HEK293 (cell line): ENCODE measurements around the gene OSCAR.
A peak's percentile ranks its signal among the peaks of the same experiment; 100 is the strongest.

Experiments
- ATF2 ChIP-seq: fragments of 450-650 bp; formaldehyde crosslinking; IDR thresholded peaks from 2 replicates; pipeline ENCODE4 v1.5.1; 2016; ENCODE audit warnings: missing biosample characterization, missing genetic modification characterization, low read depth
- BCL11B ChIP-seq: fragments of 450-650 bp; formaldehyde crosslinking; IDR thresholded peaks from 2 replicates; pipeline ENCODE4 v1.5.1; 2016; ENCODE audit warnings: low read depth, missing biosample characterization, missing genetic modification characterization
- HIC1 ChIP-seq: fragments of 450-650 bp; formaldehyde crosslinking; IDR thresholded peaks from 2 replicates; pipeline ENCODE4 v1.5.1; 2016; ENCODE audit warnings: missing biosample characterization, missing genetic modification characterization
- HOXD13 ChIP-seq: sonication (generic); formaldehyde crosslinking; IDR thresholded peaks from 2 replicates; pipeline ENCODE4 v1.8.0; 2022; ENCODE audit warnings: missing genetic modification reagents, borderline replicate concordance
- PRDM4 ChIP-seq: fragments of 450-650 bp; formaldehyde crosslinking; IDR thresholded peaks from 2 replicates; pipeline ENCODE4 v1.5.1; 2017; ENCODE audit warnings: missing biosample characterization, missing genetic modification characterization
- REST ChIP-seq: fragments of 450-650 bp; formaldehyde crosslinking; IDR thresholded peaks from 2 replicates; pipeline ENCODE4 v1.5.1; 2016; ENCODE audit warnings: missing biosample characterization, missing genetic modification characterization
- YY1 ChIP-seq: fragments of 450-650 bp; formaldehyde crosslinking; IDR thresholded peaks from 2 replicates; pipeline ENCODE4 v1.5.1; 2018; ENCODE audit warnings: missing biosample characterization, missing genetic modification characterization
- ZNF146 ChIP-seq: fragments of 450-650 bp; formaldehyde crosslinking; IDR thresholded peaks from 2 replicates; pipeline ENCODE4 v1.5.1; 2016; ENCODE audit warnings: missing biosample characterization, missing genetic modification characterization
- ZNF24 ChIP-seq: fragments of 450-650 bp; formaldehyde crosslinking; IDR thresholded peaks from 2 replicates; pipeline ENCODE4 v1.5.1; 2016; ENCODE audit warnings: missing biosample characterization, missing genetic modification characterization
- ZNF26 ChIP-seq: fragments of 450-650 bp; formaldehyde crosslinking; IDR thresholded peaks from 2 replicates; pipeline ENCODE4 v1.5.1; 2016; ENCODE audit warnings: missing biosample characterization, missing genetic modification characterization
- ZNF324 ChIP-seq: fragments of 450-650 bp; formaldehyde crosslinking; IDR thresholded peaks from 2 replicates; pipeline ENCODE4 v1.5.1; 2016; ENCODE audit warnings: missing biosample characterization, missing genetic modification characterization
- ZNF391 ChIP-seq: fragments of 450-650 bp; formaldehyde crosslinking; IDR thresholded peaks from 2 replicates; pipeline ENCODE4 v1.5.1; 2016; ENCODE audit warnings: low read depth, missing biosample characterization, missing genetic modification characterization, borderline replicate concordance
- ZNF426 ChIP-seq: fragments of 450-650 bp; formaldehyde crosslinking; IDR thresholded peaks from 2 replicates; pipeline ENCODE4 v1.5.1; 2017; ENCODE audit warnings: missing biosample characterization, missing genetic modification characterization, mild to moderate bottlenecking, inconsistent platforms, moderate library complexity
- ZNF473 ChIP-seq: fragments of 450-650 bp; formaldehyde crosslinking; IDR thresholded peaks from 2 replicates; pipeline ENCODE4 v1.5.1; 2017; ENCODE audit warnings: missing biosample characterization, missing genetic modification characterization
- ZNF518A ChIP-seq: fragments of 450-650 bp; formaldehyde crosslinking; conservative IDR thresholded peaks from 2 replicates; pipeline ENCODE4 v1.5.1; 2016; ENCODE audit warnings: low read depth, missing biosample characterization, missing genetic modification characterization
- ZNF610 ChIP-seq: fragments of 450-650 bp; formaldehyde crosslinking; IDR thresholded peaks from 2 replicates; pipeline ENCODE4 v1.5.1; 2016; ENCODE audit warnings: missing biosample characterization, missing genetic modification characterization, borderline replicate concordance
- ZNF645 ChIP-seq: fragments of 450-650 bp; formaldehyde crosslinking; IDR thresholded peaks from 2 replicates; pipeline ENCODE4; 2016; ENCODE audit warnings: missing biosample characterization, missing genetic modification characterization
- ZNF660 ChIP-seq: fragments of 450-650 bp; IDR thresholded peaks from 2 replicates; pipeline ENCODE4 v1.5.1; 2018; ENCODE audit warnings: missing biosample characterization, mild to moderate bottlenecking, missing genetic modification characterization
- ZNF701 ChIP-seq: fragments of 450-650 bp; formaldehyde crosslinking; IDR thresholded peaks from 2 replicates; pipeline ENCODE4 v1.5.1; 2016; ENCODE audit warnings: missing biosample characterization, missing genetic modification characterization
- ZNF785 ChIP-seq: fragments of 450-650 bp; formaldehyde crosslinking; IDR thresholded peaks from 2 replicates; pipeline ENCODE4 v1.5.1; 2016; ENCODE audit warnings: missing biosample characterization, missing genetic modification characterization

OSCAR gene

GRCh38 chr19:54137699-54138488 lies 37.3 kb upstream of the OSCAR start, which contains the start of gene CNOT3 (continued):
- TF ChIP-seq ZNF146 (tag by site-specific recombination) (no peak), ZNF645 (no peak), HIC1 (tag by site-specific recombination) (no peak), ZNF473 (tag by site-specific recombination) (no peak), ZNF518A (tag by site-specific recombination) (no peak), ZNF785 (no peak), ZNF391 (no peak), ZNF426 (tag by site-specific recombination) (no peak), ZNF660 (tag by site-specific recombination) (0 out of 2 replicates have a peak, but pooled peaks have one; percentile 22), REST (tag by site-specific recombination) (no peak), PRDM4 (tag by site-specific recombination) (0 out of 2 replicates have a peak, but pooled peaks have one; percentile 22), HOXD13 (CRISPR knock-in tag) (no peak; the same call in 1 of the 2 replicates), ZNF24 (tag by site-specific recombination) (no peak), ZNF324 (tag by site-specific recombination) (0 out of 2 replicates have a peak, but pooled peaks have one; percentile 39), YY1 (tag by site-specific recombination) (peak; percentile 82), ZNF26 (tag by site-specific recombination) (no peak), BCL11B (tag by site-specific recombination) (no peak), ZNF701 (tag by site-specific recombination) (no peak), ZNF610 (tag by site-specific recombination) (0 out of 2 replicates have a peak, but pooled peaks have one; percentile 18), ATF2 (tag by site-specific recombination) (no peak)
